NCI-H1694 treated with DMSO at 0.1 percent for 48 hours (cell line): ENCODE data around the gene KARS1.
"Not testable (repeated sequence)": the region's sequence is repeated elsewhere in the genome, so short reads cannot be mapped to it uniquely, and the experiment has no call there.

Experiments used
- DNase-seq: peaks from one replicate; lab custom pipeline; 2025; lab: John Stamatoyannopoulos, UW

The KARS1 gene

GRCh38 chr16:75624921-75625334 is 22.5 kb downstream of the KARS1 start:
- DNase-seq, result no peak

GRCh38 chr16:75622761-75623605 is 24.5 kb downstream of the KARS1 start, which contains the start of gene ADAT1:
Gene ADAT1, minus strand, starts transcription at chr16:75623281. Its CDS starts 2,482 bp downstream, at chr16:75620799.
- peak; percentile 90 for DNase-seq

- peak; percentile 33 for DNase-seq
Measured at GRCh38 chr16:75621170-75621477, 26.3 kb downstream of the KARS1 start.

GRCh38 chr16:75620326-75621169 is 26.9 kb downstream of the KARS1 start:
- DNase-seq, result no peak

- no peak for DNase-seq
Measured at GRCh38 chr16:75618780-75619179, 28.7 kb downstream of the KARS1 start.

- DNase-seq, result no peak
Measured at GRCh38 chr16:75617121-75617520, 30.3 kb downstream of the KARS1 start.

- no peak for DNase-seq
Measured at GRCh38 chr16:75616521-75617010, 30.9 kb downstream of the KARS1 start.

GRCh38 chr16:75615619-75616018 is 31.8 kb downstream of the KARS1 start:
- DNase-seq, result no peak

- no peak for DNase-seq
Measured at GRCh38 chr16:75614066-75614897, 33.2 kb downstream of the KARS1 start.

- no peak for DNase-seq
Measured at GRCh38 chr16:75606507-75606906, 41.0 kb downstream of the KARS1 start.

GRCh38 chr16:75603241-75603640 is 44.2 kb downstream of the KARS1 start:
- no peak for DNase-seq

- DNase-seq, result no peak
Measured at GRCh38 chr16:75599452-75600277, 47.8 kb downstream of the KARS1 start.

GRCh38 chr16:75593825-75594820 is 53.3 kb downstream of the KARS1 start:
- DNase-seq, result peak; percentile 15

- no peak for DNase-seq
Measured at GRCh38 chr16:75593308-75593707, 54.2 kb downstream of the KARS1 start.

GRCh38 chr16:75591927-75592326 is 55.5 kb downstream of the KARS1 start:
- not testable (repeated sequence) for DNase-seq

- no peak for DNase-seq
Measured at GRCh38 chr16:75590920-75591843, 56.3 kb downstream of the KARS1 start.

GRCh38 chr16:75589306-75589705 is 58.2 kb downstream of the KARS1 start:
- DNase-seq, result no peak

GRCh38 chr16:75588716-75589115 is 58.7 kb downstream of the KARS1 start:
- no peak for DNase-seq

- no peak for DNase-seq
Measured at GRCh38 chr16:75584108-75584507, 63.4 kb downstream of the KARS1 start.
